Fibroblast of lung (primary cell): ENCODE measurements around the gene PSPN.

ENCODE experiments used
- CTCF ChIP-seq, 2 donors: IDR thresholded peaks in 1 of 2; conservative IDR thresholded peaks in 1 of 2; 1 replicate in 1 of 2; 2 replicates in 1 of 2; pipeline ENCODE4 v1.5.1; 2011 to 2012; ENCODE audit warnings: low read length in 2 of 2, control low read depth in 1 of 2, inconsistent platforms in 1 of 2, low read depth in 1 of 2, mild to moderate bottlenecking in 1 of 2
- EZH2 ChIP-seq: IDR thresholded peaks from 2 replicates; pipeline ENCODE4 v1.5.1; 2012; ENCODE audit warnings: low read length, control low read depth, mild to moderate bottlenecking; ENCODE audit errors: missing control alignments

- TF ChIP-seq CTCF (conservative IDR thresholded peaks at IDR 0.05 in 1 of 2, IDR thresholded peaks at IDR 0.05 in 1 of 2; ENCODE audit: low read depth in 1 of 2, low read length in 2 of 2) (no peak), EZH2 (no peak)
Measured at GRCh38 chr19:6409346-6409745, 33.6 kb upstream of the PSPN start.
